NB4 (cell line): ENCODE measurements around the gene ZNF581.

Experiments
- DNase-seq: peaks from one replicate; pipeline ENCODE4 v3.0.0; 2010; ENCODE audit warnings: low read depth
- H3K4me3 ChIP-seq: one replicate; pipeline ENCODE4 v1.5.1; 2011; ENCODE audit warnings: mild to moderate bottlenecking, low read depth, low read length, moderate library complexity
- CTCF ChIP-seq: IDR thresholded peaks from one replicate; pipeline ENCODE4 v1.5.1; 2012; ENCODE audit warnings: low read depth, low read length
- MAX ChIP-seq: IDR thresholded peaks from 2 replicates; pipeline ENCODE4 v1.6.1; 2011; ENCODE audit warnings: low read depth, low read length
- MYC ChIP-seq: IDR thresholded peaks from 2 replicates; pipeline ENCODE4 v1.6.1; 2011; ENCODE audit warnings: low read depth, low read length
- POLR2A ChIP-seq: IDR thresholded peaks from 2 replicates; pipeline ENCODE4 v1.6.1; 2011; ENCODE audit warnings: mild to moderate bottlenecking; ENCODE audit not compliant: insufficient read length; ENCODE audit errors: extremely low read depth

ZNF581 gene

GRCh38 chr19:55606817-55607216 lies 36.6 kb upstream of the ZNF581 start:
- no peak for TF ChIP-seq MYC
- TF ChIP-seq MAX, result no peak
- no peak for TF ChIP-seq POLR2A
- no peak for TF ChIP-seq CTCF
- H3K4me3 ChIP-seq, result peak overlapping the region; percentile 75
- DNase-seq, result no peak

- TF ChIP-seq POLR2A, result no peak
- TF ChIP-seq MYC, result no peak
- no peak for TF ChIP-seq MAX
- TF ChIP-seq CTCF, result no peak
- DNase-seq, result no peak
- no peak overlapping the region for H3K4me3 ChIP-seq
Observed at GRCh38 chr19:55609326-55609725, 34.1 kb upstream of the ZNF581 start.

GRCh38 chr19:55611300-55611982 lies 32.0 kb upstream of the ZNF581 start:
- DNase-seq, result no peak
- no peak overlapping the region for H3K4me3 ChIP-seq
- TF ChIP-seq POLR2A (no peak), MYC (no peak), MAX (no peak), CTCF (no peak)

GRCh38 chr19:55611983-55612645 lies 31.3 kb upstream of the ZNF581 start:
- TF ChIP-seq MYC (no peak), CTCF (no peak), POLR2A (no peak), MAX (no peak)
- no peak for DNase-seq
- H3K4me3 ChIP-seq, result no peak overlapping the region

GRCh38 chr19:55613396-55613795 lies 30.1 kb upstream of the ZNF581 start:
- H3K4me3 ChIP-seq, result no peak overlapping the region
- no peak for DNase-seq
- TF ChIP-seq POLR2A, result no peak
- no peak for TF ChIP-seq CTCF
- TF ChIP-seq MAX, result no peak
- no peak for TF ChIP-seq MYC
